OCI-LY1 (cell line): Measurements from ENCODE around the gene MC2R.

Source experiments
- H2AFZ ChIP-seq: fragments of 200-600 bp; sonication (generic), shearing (Covaris generic); 2 replicates; pipeline ENCODE4 v1.6.0; 2014; ENCODE audit warnings: antibody characterized with exemption, mild to moderate bottlenecking, low read length
- H3F3A ChIP-seq: fragments of 200-600 bp; sonication (generic), shearing (Covaris generic); 2 replicates; pipeline ENCODE4 v1.6.0; 2014; ENCODE audit warnings: mild to moderate bottlenecking, antibody characterized with exemption, low read length, moderate library complexity; ENCODE audit not compliant: insufficient read depth
- H3K27ac ChIP-seq: fragments of 200-600 bp; sonication (generic); 2 replicates; pipeline ENCODE4 v1.5.1; 2014; ENCODE audit warnings: low read length, mixed run types, mild to moderate bottlenecking, low read depth; ENCODE audit not compliant: poor library complexity, severe bottlenecking
- H3K27me3 ChIP-seq: fragments of 200-600 bp; sonication (generic); 2 replicates; pipeline ENCODE4 v1.6.0; 2014; ENCODE audit warnings: antibody characterized with exemption, mild to moderate bottlenecking, low read length, moderate library complexity; ENCODE audit not compliant: insufficient read depth
- H3K36me3 ChIP-seq: fragments of 200-600 bp; sonication (generic); 2 replicates; pipeline ENCODE4 v1.6.1; 2014; ENCODE audit warnings: mild to moderate bottlenecking, antibody characterized with exemption, low read length, moderate library complexity, mixed read lengths; ENCODE audit not compliant: insufficient read depth
- H3K4me1 ChIP-seq: fragments of 200-600 bp; sonication (generic); 2 replicates; pipeline ENCODE4 v1.5.1; 2014; ENCODE audit warnings: mild to moderate bottlenecking, low read length, moderate library complexity; ENCODE audit not compliant: insufficient read depth, severe bottlenecking
- H3K4me2 ChIP-seq: fragments of 200-600 bp; sonication (generic), shearing (Covaris generic); 2 replicates; pipeline ENCODE4 v1.6.1; 2014; ENCODE audit warnings: low read length
- H3K4me3 ChIP-seq: fragments of 200-600 bp; sonication (generic); 2 replicates; pipeline ENCODE4 v1.5.1; 2014; ENCODE audit warnings: low read length, low read depth, mild to moderate bottlenecking, mixed read lengths; ENCODE audit not compliant: poor library complexity, severe bottlenecking
- H3K79me2 ChIP-seq: fragments of 200-600 bp; shearing (Covaris generic); 2 replicates; pipeline ENCODE4 v1.6.1; 2016; ENCODE audit warnings: mixed run types, low read length, mixed read lengths; ENCODE audit not compliant: insufficient read depth
- H3K9ac ChIP-seq: fragments of 200-600 bp; sonication (generic), shearing (Covaris generic); 2 replicates; pipeline ENCODE4 v1.6.1; 2014; ENCODE audit warnings: mild to moderate bottlenecking, low read length, mixed read lengths
- H3K9me2 ChIP-seq: fragments of 200-600 bp; sonication (generic), shearing (Covaris generic); 2 replicates; pipeline ENCODE4 v1.6.1; 2014; ENCODE audit warnings: low read depth, mild to moderate bottlenecking, low read length, mixed read lengths
- H3K9me3 ChIP-seq: fragments of 200-600 bp; shearing (Covaris generic); 2 replicates; pipeline ENCODE4 v1.6.1; 2014; ENCODE audit warnings: low read length, mixed read lengths
- H4K20me1 ChIP-seq: fragments of 200-600 bp; sonication (generic), shearing (Covaris generic); 2 replicates; pipeline ENCODE4 v1.6.0; 2016; ENCODE audit warnings: mild to moderate bottlenecking, low read length; ENCODE audit not compliant: insufficient read depth
- EZH2 ChIP-seq: fragments of 200-600 bp; sonication (generic), shearing (Covaris generic); IDR thresholded peaks from 2 replicates; pipeline ENCODE4 v1.8.0; 2017; ENCODE audit warnings: borderline replicate concordance, mixed run types, mild to moderate bottlenecking, antibody characterized with exemption, low read length, moderate library complexity, mixed read lengths
- TF ChIP-seq, protein P1 (sequence below): fragments of 200-600 bp; sonication (generic), shearing (Covaris generic); IDR thresholded peaks from 2 replicates; pipeline ENCODE4 v1.5.1; 2017; ENCODE audit warnings: mild to moderate bottlenecking, antibody characterized with exemption, low read length, moderate library complexity, mixed read lengths

The MC2R gene

DNA sequence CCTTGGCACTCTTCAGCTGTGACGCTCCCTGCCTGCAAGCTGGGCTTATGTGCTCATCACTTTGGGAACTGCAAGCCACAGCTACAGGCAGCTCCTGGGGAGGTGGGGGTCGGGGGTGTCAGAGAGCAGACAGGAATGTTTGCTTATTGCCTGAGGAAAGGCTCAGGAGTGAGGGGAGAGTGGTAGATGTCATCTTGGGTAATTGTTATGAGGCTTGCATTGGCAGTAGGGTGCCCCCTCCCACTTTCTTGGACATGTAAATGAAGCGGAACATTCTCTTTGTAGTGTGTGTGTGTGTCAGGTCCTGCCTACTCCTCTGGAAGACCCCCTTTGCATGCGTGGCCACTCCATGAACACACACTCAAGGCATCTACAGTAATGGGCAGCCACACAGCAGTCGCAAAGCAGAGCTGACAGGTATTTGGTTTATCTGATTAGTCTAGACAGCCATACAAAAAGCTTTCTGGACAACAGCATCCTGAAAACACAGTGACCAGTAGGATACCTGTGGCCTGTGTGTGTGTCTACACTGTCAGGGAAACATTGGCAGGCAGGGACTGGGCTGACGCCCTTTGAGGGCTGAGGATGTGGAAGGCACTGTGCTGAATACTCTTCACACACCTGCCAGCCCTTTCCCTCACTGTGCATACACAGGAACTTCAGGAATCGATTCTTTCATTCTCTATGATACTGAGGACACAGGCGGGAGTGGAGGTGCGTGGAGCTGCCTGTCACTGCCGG, 17.1 kb upstream of the MC2R start:
- H3K9ac ChIP-seq: no peak overlapping the region
- no peak overlapping the region for H3K4me3 ChIP-seq
- H3K27ac ChIP-seq: no peak overlapping the region
- H3K4me1 ChIP-seq: no peaks in the 10 kb centered on the region
- H2AFZ ChIP-seq: no peak overlapping the region
- H3K4me2 ChIP-seq: no peak overlapping the region
- H3K9me3 ChIP-seq: peaks cover 6% of the 10 kb centered on the region; the same call in 1 of the 2 replicates
- no peaks in the 10 kb centered on the region for H3K79me2 ChIP-seq
- H4K20me1 ChIP-seq: no peaks in the 10 kb centered on the region
- no peaks in the 10 kb centered on the region for H3K36me3 ChIP-seq
- TF ChIP-seq, protein P1, sequence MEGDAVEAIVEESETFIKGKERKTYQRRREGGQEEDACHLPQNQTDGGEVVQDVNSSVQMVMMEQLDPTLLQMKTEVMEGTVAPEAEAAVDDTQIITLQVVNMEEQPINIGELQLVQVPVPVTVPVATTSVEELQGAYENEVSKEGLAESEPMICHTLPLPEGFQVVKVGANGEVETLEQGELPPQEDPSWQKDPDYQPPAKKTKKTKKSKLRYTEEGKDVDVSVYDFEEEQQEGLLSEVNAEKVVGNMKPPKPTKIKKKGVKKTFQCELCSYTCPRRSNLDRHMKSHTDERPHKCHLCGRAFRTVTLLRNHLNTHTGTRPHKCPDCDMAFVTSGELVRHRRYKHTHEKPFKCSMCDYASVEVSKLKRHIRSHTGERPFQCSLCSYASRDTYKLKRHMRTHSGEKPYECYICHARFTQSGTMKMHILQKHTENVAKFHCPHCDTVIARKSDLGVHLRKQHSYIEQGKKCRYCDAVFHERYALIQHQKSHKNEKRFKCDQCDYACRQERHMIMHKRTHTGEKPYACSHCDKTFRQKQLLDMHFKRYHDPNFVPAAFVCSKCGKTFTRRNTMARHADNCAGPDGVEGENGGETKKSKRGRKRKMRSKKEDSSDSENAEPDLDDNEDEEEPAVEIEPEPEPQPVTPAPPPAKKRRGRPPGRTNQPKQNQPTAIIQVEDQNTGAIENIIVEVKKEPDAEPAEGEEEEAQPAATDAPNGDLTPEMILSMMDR: no peak
- TF ChIP-seq EZH2: no peak
- 0 out of 2 replicates have a peak, but pooled peaks cover 3% of the 10 kb centered on the region for H3K27me3 ChIP-seq
- no peaks in the 10 kb centered on the region for H3F3A ChIP-seq
- H3K9me2 ChIP-seq: no peaks in the 10 kb centered on the region

DNA sequence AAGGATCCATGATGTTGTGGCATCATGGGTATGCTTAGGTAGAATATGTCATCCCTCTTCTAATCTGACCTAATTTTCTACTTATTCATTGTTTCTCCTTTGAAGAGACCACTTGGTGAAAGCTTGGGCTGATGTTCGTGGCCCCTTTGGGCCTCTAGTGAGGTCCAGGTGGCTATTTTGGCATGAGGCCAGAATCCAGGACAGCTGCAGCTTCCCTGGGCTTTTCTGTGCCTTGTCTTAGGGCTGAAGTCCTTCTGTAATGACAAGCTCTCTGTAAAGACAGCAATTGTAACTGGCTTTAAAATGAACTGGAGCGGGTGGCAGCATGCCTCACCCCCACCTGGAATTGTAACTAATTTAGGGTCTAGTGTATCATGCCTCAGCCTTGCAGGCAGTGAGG, 15.6 kb upstream of the MC2R start:
- peaks cover 6% of the 10 kb centered on the region; the same call in 1 of the 2 replicates for H3K9me3 ChIP-seq
- H3K36me3 ChIP-seq: no peaks in the 10 kb centered on the region
- H3K4me3 ChIP-seq: no peak overlapping the region
- no peaks in the 10 kb centered on the region for H3K9me2 ChIP-seq
- no peak overlapping the region for H2AFZ ChIP-seq
- no peaks in the 10 kb centered on the region for H3K79me2 ChIP-seq
- no peak overlapping the region for H3K27ac ChIP-seq
- H3K4me1 ChIP-seq: no peaks in the 10 kb centered on the region
- H3K27me3 ChIP-seq: 0 out of 2 replicates have a peak, but pooled peaks cover 3% of the 10 kb centered on the region
- no peaks in the 10 kb centered on the region for H4K20me1 ChIP-seq
- H3F3A ChIP-seq: no peaks in the 10 kb centered on the region
- no peak overlapping the region for H3K9ac ChIP-seq
- H3K4me2 ChIP-seq: no peak overlapping the region
- TF ChIP-seq, protein P1: no peak
- TF ChIP-seq EZH2: no peak

DNA sequence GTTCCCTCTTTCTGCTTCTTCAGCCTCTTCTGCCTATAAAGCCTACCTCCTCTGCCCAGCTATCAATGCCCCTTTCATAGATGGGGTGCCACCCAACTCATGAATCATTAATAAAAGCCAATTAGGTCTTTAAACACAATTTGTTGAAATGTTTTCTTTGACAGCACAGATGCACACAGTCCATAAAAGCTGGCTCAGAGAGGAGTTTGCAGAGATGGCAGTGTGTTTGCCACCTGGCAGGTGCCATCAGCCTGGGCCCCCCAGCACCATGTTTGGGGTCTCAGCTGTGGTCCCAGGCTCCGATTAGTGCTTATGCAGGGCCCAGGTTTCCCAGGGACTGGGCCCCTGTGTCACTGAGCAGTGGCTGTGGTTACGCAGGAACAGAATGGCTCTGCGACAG, 7.9 kb upstream of the MC2R start:
- Histone ChIP-seq H3K4me1 (no peaks in the 10 kb centered on the region), H3K9me3 (no peaks in the 10 kb centered on the region), H3K4me2 (no peak overlapping the region), H3F3A (no peaks in the 10 kb centered on the region), H2AFZ (no peak overlapping the region), H3K27me3 (peaks cover 4% of the 10 kb centered on the region), H3K36me3 (no peaks in the 10 kb centered on the region), H3K9me2 (no peaks in the 10 kb centered on the region), H3K79me2 (no peaks in the 10 kb centered on the region), H3K4me3 (no peak overlapping the region), H3K27ac (no peak overlapping the region), H3K9ac (no peak overlapping the region), H4K20me1 (no peaks in the 10 kb centered on the region)
- TF ChIP-seq, protein P1: no peak
- TF ChIP-seq EZH2: no peak
